Epithelial cell of esophagus (primary cell): ENCODE measurements around the gene NUP35.

ENCODE experiments used
- DNase-seq: peaks from one replicate; pipeline ENCODE4 v3.0.0; 2010; ENCODE audit warnings: low read depth
- H3K4me3 ChIP-seq: 2 replicates; pipeline ENCODE4 v1.5.1; 2011; ENCODE audit warnings: mild to moderate bottlenecking, low read length, control low read depth
- TF ChIP-seq, protein P1 (sequence below): IDR thresholded peaks from 2 replicates; pipeline ENCODE4 v1.5.1; 2011; ENCODE audit warnings: low read depth, mild to moderate bottlenecking, low read length, control low read depth, inconsistent platforms; ENCODE audit not compliant: insufficient read depth; ENCODE audit errors: missing control alignments

NUP35 gene, protein sequence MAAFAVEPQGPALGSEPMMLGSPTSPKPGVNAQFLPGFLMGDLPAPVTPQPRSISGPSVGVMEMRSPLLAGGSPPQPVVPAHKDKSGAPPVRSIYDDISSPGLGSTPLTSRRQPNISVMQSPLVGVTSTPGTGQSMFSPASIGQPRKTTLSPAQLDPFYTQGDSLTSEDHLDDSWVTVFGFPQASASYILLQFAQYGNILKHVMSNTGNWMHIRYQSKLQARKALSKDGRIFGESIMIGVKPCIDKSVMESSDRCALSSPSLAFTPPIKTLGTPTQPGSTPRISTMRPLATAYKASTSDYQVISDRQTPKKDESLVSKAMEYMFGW

DNA sequence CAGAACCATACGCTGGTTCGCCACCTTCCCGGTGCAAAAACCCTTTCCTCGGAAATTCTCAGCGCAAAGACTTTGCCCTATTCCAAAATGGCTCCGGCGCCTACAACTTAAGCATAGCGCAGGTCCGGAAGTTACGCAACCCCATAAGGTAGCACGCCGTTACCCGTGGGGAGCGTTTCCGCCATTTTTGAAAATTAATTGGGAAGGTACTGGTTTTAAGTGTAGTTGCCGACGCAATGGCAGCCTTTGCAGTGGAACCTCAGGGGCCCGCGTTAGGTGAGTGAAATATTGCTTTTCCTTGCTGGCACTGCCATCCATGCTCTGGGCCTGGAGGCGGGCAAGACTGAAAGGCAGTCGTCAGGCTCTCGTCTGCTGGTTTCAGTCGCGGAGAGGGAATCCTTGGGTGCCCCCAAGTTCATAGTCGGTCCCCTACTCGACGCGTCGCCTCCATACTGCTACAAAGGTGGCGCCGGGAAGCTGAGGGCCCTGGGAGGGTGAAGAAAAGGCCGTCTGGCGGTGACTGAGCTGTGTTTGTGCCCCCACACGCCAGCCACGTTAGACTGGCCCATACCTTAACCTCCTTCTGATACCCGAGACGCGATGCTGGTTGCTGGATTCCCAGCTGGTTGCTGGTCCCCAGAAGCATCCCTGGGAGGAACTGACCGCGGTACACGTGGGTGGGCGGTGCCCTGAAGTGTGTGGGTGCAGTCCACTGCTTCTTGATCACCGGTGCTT lies at the start of gene NUP35:
TSS of gene NUP35 (plus strand) at position 222 of the 735 bp plus-strand sequence. CDS start at position 237, 15 bp downstream.
- DNase-seq, result peak; percentile 94
- TF ChIP-seq, protein P1, sequence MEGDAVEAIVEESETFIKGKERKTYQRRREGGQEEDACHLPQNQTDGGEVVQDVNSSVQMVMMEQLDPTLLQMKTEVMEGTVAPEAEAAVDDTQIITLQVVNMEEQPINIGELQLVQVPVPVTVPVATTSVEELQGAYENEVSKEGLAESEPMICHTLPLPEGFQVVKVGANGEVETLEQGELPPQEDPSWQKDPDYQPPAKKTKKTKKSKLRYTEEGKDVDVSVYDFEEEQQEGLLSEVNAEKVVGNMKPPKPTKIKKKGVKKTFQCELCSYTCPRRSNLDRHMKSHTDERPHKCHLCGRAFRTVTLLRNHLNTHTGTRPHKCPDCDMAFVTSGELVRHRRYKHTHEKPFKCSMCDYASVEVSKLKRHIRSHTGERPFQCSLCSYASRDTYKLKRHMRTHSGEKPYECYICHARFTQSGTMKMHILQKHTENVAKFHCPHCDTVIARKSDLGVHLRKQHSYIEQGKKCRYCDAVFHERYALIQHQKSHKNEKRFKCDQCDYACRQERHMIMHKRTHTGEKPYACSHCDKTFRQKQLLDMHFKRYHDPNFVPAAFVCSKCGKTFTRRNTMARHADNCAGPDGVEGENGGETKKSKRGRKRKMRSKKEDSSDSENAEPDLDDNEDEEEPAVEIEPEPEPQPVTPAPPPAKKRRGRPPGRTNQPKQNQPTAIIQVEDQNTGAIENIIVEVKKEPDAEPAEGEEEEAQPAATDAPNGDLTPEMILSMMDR, result no peak
- peak within 1 kb of the TSS; percentile 93 for H3K4me3 ChIP-seq

DNA sequence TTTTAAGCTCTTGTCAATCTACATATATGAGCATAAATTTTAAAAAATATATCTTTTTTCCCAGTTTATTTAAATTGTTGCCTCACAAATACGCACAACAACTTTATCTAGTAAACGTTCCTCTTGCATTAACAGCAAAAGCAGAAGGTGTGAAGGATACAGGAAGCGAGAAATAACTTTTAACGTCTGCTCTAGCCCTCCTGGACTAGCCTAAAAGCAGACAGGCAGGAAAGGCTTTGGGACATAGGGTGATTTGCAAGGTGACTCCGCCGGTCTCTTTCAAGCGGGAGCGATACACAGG lies 46.1 kb upstream of the NUP35 start:
- TF ChIP-seq, protein P1, result no peak
- DNase-seq, result no peak
- peak overlapping the region; percentile 85 for H3K4me3 ChIP-seq

DNA sequence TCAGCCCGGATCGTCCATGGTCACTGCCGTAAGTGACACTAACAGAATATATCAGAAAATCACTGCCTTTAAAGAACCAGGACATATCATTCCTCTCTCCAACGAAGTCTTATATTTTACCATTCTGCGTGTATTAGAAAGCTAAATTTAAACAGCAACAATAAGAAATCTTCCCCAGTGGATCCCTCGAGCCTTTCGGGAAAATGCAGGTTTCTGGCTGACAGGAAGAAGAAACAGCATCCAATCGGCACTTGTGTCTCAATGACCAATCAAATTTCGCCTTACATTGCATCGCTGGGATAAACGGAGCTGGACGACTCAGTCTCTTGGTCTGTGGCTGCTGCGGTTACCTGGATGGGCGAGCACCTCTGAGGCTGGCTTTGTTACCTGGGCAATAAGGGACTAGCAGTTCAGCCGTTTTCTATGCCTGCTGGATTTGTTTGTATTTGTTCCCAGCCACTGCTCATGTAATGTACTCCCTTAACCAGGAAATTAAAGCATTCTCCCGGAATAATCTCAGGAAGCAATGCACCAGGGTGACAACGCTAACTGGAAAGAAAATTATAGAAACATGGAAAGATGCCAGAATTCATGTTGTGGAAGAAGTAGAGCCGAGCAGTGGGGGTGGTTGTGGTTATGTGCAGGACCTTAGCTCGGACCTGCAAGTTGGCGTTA lies 45.6 kb upstream of the NUP35 start, which contains the start of gene DUSP19:
TSS of gene DUSP19 (plus strand) at position 284 of the 675 bp plus-strand sequence. CDS start at position 471, 187 bp downstream.
- TF ChIP-seq, protein P1, result no peak

GRCh38 chr2:183079139-183079775 lies 45.0 kb upstream of the NUP35 start:
- DNase-seq, result peak; percentile 11
- peak overlapping the region; percentile 85 for H3K4me3 ChIP-seq
- TF ChIP-seq, protein P1, result no peak

More for the DNA sequence above, 45.6 kb upstream of the NUP35 start, which contains the start of gene DUSP19:
- DNase-seq, result peak; percentile 97
- H3K4me3 ChIP-seq, result peak within 1 kb of the TSS; percentile 85

GRCh38 chr2:183081911-183082310 lies 42.3 kb upstream of the NUP35 start:
- DNase-seq, result no peak
- TF ChIP-seq, protein P1, result no peak
- H3K4me3 ChIP-seq, result no peak overlapping the region

GRCh38 chr2:183088061-183088460 lies 36.2 kb upstream of the NUP35 start:
- TF ChIP-seq, protein P1, result no peak
- no peak for DNase-seq
- H3K4me3 ChIP-seq, result no peak overlapping the region
